ENCODE results near the gene PRKCZ. TPM values are rescaled to one million over a fixed set of nuclear protein-coding genes. Genes with fewer than 3 reads are reported as not detected.
A peak's percentile ranks its signal among the peaks of the same experiment; 100 is the strongest.

PRKCZ gene
- total RNA-seq, 1 donor from 2014 or later = 32.6 TPM

- no peak overlapping the region for H3K9ac ChIP-seq (ENCODE audit: low read length)
- H2AFZ ChIP-seq (ENCODE audit: low read depth, low read length) = no peak overlapping the region
- H3K4me1 Mint-ChIP-seq (ENCODE audit: low read depth, unreplicated experiment) = no peaks in the 10 kb centered on the region
- no peaks in the 10 kb centered on the region for H3K27me3 Mint-ChIP-seq (ENCODE audit: low read depth, unreplicated experiment)
- H3K4me3 ChIP-seq (ENCODE audit: insufficient read depth, low read depth, low read length) = no peak overlapping the region
- H3K4me2 ChIP-seq (ENCODE audit: low read length) = no peak overlapping the region
- H4K20me1 ChIP-seq (ENCODE audit: insufficient read depth, low read length) = no peaks in the 10 kb centered on the region
- no peaks in the 10 kb centered on the region for H3K9me3 Mint-ChIP-seq (ENCODE audit: unreplicated experiment)
- DNase-seq (ENCODE audit: low read depth) (no peak), FAIRE-seq (no peak)
- H3K36me3 Mint-ChIP-seq (ENCODE audit: low read depth, unreplicated experiment) = peaks cover 35% of the 10 kb centered on the region
- TF ChIP-seq CTCF (IDR thresholded peaks at IDR 0.05; ENCODE audit: insufficient read depth, low read depth, low read length) (no peak), EZH2 (IDR thresholded peaks at IDR 0.05; ENCODE audit: insufficient read depth, low read length) (no peak)
- no peak overlapping the region for H3K27ac ChIP-seq (ENCODE audit: low read depth, low read length)
- no peaks in the 10 kb centered on the region for H3K4me1 ChIP-seq (ENCODE audit: insufficient read depth, low read length)
- no peak overlapping the region for H3K27ac Mint-ChIP-seq (ENCODE audit: unreplicated experiment)
- peaks cover 3% of the 10 kb centered on the region for H3K9me3 ChIP-seq (ENCODE audit: insufficient read depth, low read depth, low read length)
- no peaks in the 10 kb centered on the region for H3K36me3 ChIP-seq (ENCODE audit: insufficient read depth, low read length)
- no peaks in the 10 kb centered on the region for H3K79me2 ChIP-seq (ENCODE audit: insufficient read depth, low read length)
- no peaks in the 10 kb centered on the region for H3K27me3 ChIP-seq (ENCODE audit: insufficient read depth, low read length)
- no peak overlapping the region for H3K4me3 Mint-ChIP-seq (ENCODE audit: unreplicated experiment)
Measured at GRCh38 chr1:2160451-2161300, 110.5 kb downstream of the PRKCZ start.

- no peak overlapping the region for H3K27ac Mint-ChIP-seq (ENCODE audit: unreplicated experiment)
- Histone ChIP-seq H3K9ac (ENCODE audit: low read length) (no peak overlapping the region), H3K27me3 (ENCODE audit: insufficient read depth, low read length) (no peaks in the 10 kb centered on the region), H2AFZ (ENCODE audit: low read depth, low read length) (no peak overlapping the region), H4K20me1 (ENCODE audit: insufficient read depth, low read length) (no peaks in the 10 kb centered on the region), H3K9me3 (ENCODE audit: insufficient read depth, low read depth, low read length) (peaks cover 3% of the 10 kb centered on the region), H3K79me2 (ENCODE audit: insufficient read depth, low read length) (no peaks in the 10 kb centered on the region), H3K4me1 (ENCODE audit: insufficient read depth, low read length) (no peaks in the 10 kb centered on the region), H3K36me3 (ENCODE audit: insufficient read depth, low read length) (no peaks in the 10 kb centered on the region), H3K27ac (ENCODE audit: low read depth, low read length) (no peak overlapping the region), H3K4me2 (ENCODE audit: low read length) (no peak overlapping the region), H3K4me3 (ENCODE audit: insufficient read depth, low read depth, low read length) (no peak overlapping the region)
- H3K36me3 Mint-ChIP-seq (ENCODE audit: low read depth, unreplicated experiment) = peaks cover 32% of the 10 kb centered on the region
- no peak overlapping the region for H3K4me3 Mint-ChIP-seq (ENCODE audit: unreplicated experiment)
- DNase-seq (ENCODE audit: low read depth) = no peak
- no peaks in the 10 kb centered on the region for H3K27me3 Mint-ChIP-seq (ENCODE audit: low read depth, unreplicated experiment)
- no peak for TF ChIP-seq EZH2 (IDR thresholded peaks at IDR 0.05; ENCODE audit: insufficient read depth, low read length)
- TF ChIP-seq CTCF (IDR thresholded peaks at IDR 0.05; ENCODE audit: insufficient read depth, low read depth, low read length) = peak; percentile 8
- FAIRE-seq = no peak
- H3K4me1 Mint-ChIP-seq (ENCODE audit: low read depth, unreplicated experiment) = no peaks in the 10 kb centered on the region
- H3K9me3 Mint-ChIP-seq (ENCODE audit: unreplicated experiment) = no peaks in the 10 kb centered on the region
Measured at GRCh38 chr1:2163205-2163604, 113.0 kb downstream of the PRKCZ start.

GRCh38 chr1:2165646-2166045 is 115.4 kb downstream of the PRKCZ start:
- Histone ChIP-seq H3K4me3 (ENCODE audit: insufficient read depth, low read depth, low read length) (no peak overlapping the region), H3K9ac (ENCODE audit: low read length) (no peak overlapping the region), H3K36me3 (ENCODE audit: insufficient read depth, low read length) (no peaks in the 10 kb centered on the region), H3K4me2 (ENCODE audit: low read length) (no peak overlapping the region), H2AFZ (ENCODE audit: low read depth, low read length) (no peak overlapping the region), H4K20me1 (ENCODE audit: insufficient read depth, low read length) (no peaks in the 10 kb centered on the region), H3K4me1 (ENCODE audit: insufficient read depth, low read length) (no peaks in the 10 kb centered on the region), H3K27me3 (ENCODE audit: insufficient read depth, low read length) (no peaks in the 10 kb centered on the region), H3K27ac (ENCODE audit: low read depth, low read length) (no peak overlapping the region), H3K9me3 (ENCODE audit: insufficient read depth, low read depth, low read length) (peaks cover 3% of the 10 kb centered on the region), H3K79me2 (ENCODE audit: insufficient read depth, low read length) (no peaks in the 10 kb centered on the region)
- DNase-seq (ENCODE audit: low read depth) (no peak), FAIRE-seq (no peak)
- Mint-ChIP-seq H3K27ac (ENCODE audit: unreplicated experiment) (no peak overlapping the region), H3K4me3 (ENCODE audit: unreplicated experiment) (no peak overlapping the region), H3K9me3 (ENCODE audit: unreplicated experiment) (no peaks in the 10 kb centered on the region), H3K27me3 (ENCODE audit: low read depth, unreplicated experiment) (no peaks in the 10 kb centered on the region), H3K4me1 (ENCODE audit: low read depth, unreplicated experiment) (no peaks in the 10 kb centered on the region), H3K36me3 (ENCODE audit: low read depth, unreplicated experiment) (peaks cover 38% of the 10 kb centered on the region)
- no peak for TF ChIP-seq EZH2 (IDR thresholded peaks at IDR 0.05; ENCODE audit: insufficient read depth, low read length)

Measured in astrocyte (in vitro differentiated cells and primary cell).